Lower leg skin (tissue), 3 donors: ENCODE data around the gene ATP2B3.

Source experiments
- CTCF ChIP-seq, 3 donors: fragments of 450-650 bp; IDR thresholded peaks; one replicate each; pipeline ENCODE4 v1.5.1; 2016; ENCODE audit warnings: antibody characterized with exemption in 3 of 3, mild to moderate bottlenecking in 3 of 3, moderate library complexity in 2 of 3
- POLR2A ChIP-seq, 2 donors: fragments of 450-650 bp; IDR thresholded peaks; one replicate each; pipeline ENCODE4 v1.6.1; 2016 to 2017; ENCODE audit warnings: antibody characterized with exemption in 2 of 2, mild to moderate bottlenecking in 1 of 2, moderate library complexity in 1 of 2

GRCh38 chrX:153587342-153587741, 69.9 kb downstream of the ATP2B3 start:
- TF ChIP-seq CTCF (IDR thresholded peaks at IDR 0.05) = no peak
- no peak for TF ChIP-seq POLR2A (IDR thresholded peaks at IDR 0.05)
